Tibial nerve (tissue), 4 donors: ENCODE results near the gene SHB.

ENCODE experiments used
- CTCF ChIP-seq, 5 experiments: fragments of 200-600 bp in 3 of 5; fragments of 450-650 bp in 2 of 5; sonication (generic) in 3 of 5; IDR thresholded peaks; one replicate each; pipeline ENCODE4 v1.5.1; 2016 to 2019; ENCODE audit warnings: antibody characterized with exemption in 5 of 5, mild to moderate bottlenecking in 3 of 5, moderate library complexity in 2 of 5
- EP300 ChIP-seq, 2 donors: sonication (generic); formaldehyde crosslinking; IDR thresholded peaks; one replicate each; pipeline ENCODE4 v1.6.1; 2017; ENCODE audit warnings: antibody characterized with exemption in 2 of 2, mild to moderate bottlenecking in 1 of 2
- POLR2A ChIP-seq, 2 donors: fragments of 450-650 bp; IDR thresholded peaks; one replicate each; pipeline ENCODE4 v1.6.1; 2017; ENCODE audit warnings: antibody characterized with exemption in 2 of 2, mild to moderate bottlenecking in 2 of 2, moderate library complexity in 2 of 2

GRCh38 chr9:37968228-37968701 is 100.8 kb downstream of the SHB start:
- TF ChIP-seq CTCF (IDR thresholded peaks at IDR 0.05) (no peak), POLR2A (IDR thresholded peaks at IDR 0.05) (no peak), EP300 (IDR thresholded peaks at IDR 0.05) (no peak)
